ENCODE results near the gene ZNF341.
"Not testable (repeated sequence)": the region's sequence is repeated elsewhere in the genome, so short reads cannot be mapped to it uniquely, and the experiment has no call there.

ZNF341 gene

DNA sequence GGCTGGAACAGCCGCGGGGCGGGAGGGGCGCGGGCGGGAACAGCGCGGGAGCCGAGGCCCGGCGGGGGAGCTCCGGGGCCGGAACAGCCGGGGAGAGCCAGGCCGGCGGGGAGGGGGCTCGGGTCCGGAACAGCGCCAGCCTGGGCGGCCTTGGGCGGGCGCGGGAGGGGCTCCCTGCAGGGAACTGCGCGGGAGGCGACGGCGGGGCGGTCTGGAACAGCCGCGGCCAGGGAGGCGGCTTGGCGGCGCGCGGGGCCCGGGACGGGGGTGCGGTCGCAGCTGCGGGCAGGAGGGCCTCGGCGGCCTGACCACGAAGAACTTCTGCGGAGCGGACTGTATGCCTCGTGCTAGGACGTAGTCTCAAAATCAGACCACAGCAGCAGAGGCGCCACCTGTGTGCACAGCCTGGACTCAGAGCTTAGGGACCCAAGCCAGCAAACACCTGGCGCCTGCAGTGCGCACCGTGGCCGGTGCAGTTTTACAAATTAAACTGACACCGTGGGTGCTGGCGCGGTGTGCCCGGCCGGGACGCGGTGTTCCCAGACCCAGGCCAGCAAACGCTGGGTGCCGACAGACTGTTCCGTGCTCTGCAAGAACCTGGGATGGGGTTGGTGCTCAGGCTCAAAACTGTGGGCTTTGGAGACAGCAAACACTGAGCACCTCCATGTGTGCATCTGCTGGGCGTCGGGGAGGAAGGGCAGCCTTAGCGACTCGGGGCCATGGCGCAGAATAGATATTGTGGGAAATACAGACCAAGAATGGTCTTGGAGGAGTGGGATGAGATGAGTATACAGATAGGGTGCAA is 572 bp downstream of the ZNF341 start:
- peak; percentile 41 for DNase-seq

DNA sequence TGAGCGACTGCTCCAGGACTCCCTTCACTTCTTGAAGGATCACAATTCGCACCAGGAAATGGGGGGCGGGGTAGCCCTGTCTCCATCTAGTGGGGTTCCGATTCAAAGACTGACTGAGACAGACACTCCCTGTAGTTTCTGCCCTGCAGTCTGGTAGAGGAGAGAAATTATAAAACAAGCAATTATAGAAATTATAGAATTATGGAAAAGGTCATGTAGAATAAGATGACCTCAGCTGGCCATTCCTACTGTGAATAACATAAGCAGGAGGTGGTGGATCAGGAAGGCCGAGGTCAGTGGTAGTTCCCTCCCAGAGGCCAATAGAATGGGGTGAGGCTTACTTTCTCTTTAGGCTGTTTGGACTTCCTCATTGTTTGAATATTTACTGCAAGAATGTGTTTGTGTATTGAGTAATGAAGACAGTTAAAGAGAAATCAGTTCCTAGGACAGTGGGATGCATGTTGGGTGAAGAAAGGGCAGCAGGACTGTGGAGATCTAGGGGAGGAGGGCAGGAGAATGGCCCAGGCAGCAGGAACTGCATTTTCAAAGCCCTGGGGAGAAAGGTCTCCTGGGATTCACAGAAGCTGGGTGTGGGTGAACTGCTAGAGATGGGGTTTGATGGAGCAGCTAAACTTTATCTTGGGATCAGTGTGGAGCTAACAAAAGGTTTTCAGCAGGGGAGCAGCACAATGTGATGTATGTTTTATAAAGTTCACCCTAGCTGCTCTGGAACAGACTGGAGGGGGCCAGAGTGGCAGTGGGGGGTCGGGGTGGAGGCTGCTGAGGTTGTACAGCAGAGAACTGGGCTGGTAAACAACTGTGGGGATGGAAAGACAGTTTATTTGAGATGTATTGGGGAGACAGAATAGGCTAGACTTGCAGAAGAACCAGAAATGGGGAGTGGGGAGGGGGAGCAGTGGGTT is 2.1 kb downstream of the ZNF341 start:
- peak; percentile 17 for DNase-seq

DNA sequence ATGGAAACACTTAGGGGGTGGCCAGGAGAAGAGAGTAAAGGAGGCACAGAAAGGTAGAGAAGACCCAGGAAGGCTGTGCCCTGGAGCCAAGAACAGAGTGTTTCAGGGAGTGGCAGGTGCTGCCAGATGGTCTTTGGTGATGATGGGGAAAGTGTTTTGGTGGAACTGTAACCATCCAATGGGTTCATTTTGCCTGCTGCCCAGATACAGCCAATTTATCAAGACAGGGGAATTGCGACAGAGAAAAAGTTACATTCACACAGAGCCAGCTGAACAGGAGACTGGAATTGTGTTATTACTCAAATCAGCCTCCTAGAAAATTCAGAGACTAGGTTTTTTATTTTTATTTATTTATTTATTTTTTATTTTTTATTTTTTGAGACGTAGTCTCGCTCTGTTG is 5.2 kb downstream of the ZNF341 start:
- no peak for DNase-seq

DNA sequence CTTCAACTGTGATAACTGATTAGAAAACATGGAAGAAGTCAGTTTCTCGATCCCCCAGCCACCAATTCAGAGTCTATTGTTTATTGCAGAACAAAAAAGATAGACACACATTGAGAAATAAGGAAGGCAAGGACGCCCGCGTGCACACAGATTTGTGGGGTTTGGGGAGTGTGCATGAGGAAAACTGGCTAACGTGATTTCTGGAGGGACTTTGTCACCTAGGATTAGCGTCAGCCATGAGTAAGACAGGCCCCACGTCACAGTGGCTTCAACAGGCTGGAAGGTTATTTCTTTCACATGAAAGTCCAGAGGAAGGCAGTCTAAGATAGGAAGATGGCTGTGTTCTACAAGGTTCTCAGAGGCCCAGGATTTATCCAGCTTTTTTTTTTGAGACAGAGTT is 7.7 kb downstream of the ZNF341 start:
- no peak for DNase-seq

DNA sequence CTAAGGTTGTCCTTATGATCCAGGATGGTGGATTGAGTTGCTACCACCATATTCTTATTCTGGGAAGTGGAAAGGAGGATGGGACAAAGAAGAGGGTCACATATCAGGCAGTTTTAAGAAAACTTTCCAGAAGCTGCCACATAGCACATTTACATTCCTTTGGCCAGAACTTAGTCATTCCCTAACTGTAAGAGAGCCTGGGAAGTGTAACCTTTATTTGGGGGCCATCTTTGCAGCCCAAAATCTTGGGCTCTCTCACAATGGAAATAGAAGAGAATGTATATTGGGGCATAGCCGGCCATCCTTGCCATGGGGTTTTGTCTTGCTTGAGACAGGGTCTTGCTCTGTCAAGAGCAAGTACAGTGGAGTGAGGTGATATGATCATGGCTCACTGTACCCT is 8.4 kb downstream of the ZNF341 start:
- DNase-seq: no peak

DNA sequence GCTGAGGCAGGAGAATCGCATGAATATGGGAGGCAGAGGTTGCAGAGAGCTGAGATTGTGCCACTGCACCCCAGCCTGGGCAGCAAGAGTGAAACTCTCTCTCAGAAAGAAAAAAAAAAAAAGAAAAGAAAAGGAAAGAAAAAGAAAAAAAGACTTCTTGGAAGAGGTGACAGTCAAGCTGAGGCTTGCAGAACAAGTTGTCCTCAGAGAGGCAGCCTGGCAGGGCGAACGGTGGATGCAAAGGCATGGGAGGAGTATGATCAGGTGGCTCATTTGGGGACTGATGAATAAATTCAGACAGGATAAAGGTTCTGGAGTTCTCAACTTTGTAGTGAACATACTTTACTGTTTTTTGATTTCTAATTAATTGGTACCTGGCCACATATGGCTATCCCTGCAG is 12.4 kb downstream of the ZNF341 start:
- no peak for DNase-seq

DNA sequence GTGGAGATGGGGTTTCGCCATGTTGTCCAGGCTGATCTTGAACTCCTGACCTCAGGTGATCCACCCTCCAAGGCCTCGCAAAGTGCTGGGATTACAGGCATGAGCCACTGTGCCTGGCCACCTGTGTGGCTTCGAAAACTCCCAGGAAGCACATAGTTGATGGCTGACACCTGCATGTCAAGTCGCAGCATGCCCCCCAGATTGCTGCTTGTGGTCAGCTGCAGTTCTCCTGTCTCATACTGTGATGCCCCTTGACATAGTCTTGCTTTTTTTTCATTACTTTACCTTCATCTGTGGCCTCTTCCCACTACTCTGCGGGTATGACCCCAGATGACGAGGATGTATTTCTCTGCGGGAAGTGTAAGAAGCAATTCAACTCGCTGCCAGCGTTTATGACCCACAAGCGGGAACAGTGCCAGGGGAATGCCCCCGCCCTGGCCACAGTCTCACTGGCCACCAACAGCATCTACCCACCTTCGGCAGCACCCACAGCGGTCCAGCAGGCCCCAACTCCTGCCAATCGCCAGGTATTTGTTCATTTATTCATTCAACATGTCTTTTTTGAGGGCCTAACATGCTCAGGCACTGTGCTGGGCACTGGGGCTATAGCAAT is 13.1 kb downstream of the ZNF341 start:
- DNase-seq: no peak

DNA sequence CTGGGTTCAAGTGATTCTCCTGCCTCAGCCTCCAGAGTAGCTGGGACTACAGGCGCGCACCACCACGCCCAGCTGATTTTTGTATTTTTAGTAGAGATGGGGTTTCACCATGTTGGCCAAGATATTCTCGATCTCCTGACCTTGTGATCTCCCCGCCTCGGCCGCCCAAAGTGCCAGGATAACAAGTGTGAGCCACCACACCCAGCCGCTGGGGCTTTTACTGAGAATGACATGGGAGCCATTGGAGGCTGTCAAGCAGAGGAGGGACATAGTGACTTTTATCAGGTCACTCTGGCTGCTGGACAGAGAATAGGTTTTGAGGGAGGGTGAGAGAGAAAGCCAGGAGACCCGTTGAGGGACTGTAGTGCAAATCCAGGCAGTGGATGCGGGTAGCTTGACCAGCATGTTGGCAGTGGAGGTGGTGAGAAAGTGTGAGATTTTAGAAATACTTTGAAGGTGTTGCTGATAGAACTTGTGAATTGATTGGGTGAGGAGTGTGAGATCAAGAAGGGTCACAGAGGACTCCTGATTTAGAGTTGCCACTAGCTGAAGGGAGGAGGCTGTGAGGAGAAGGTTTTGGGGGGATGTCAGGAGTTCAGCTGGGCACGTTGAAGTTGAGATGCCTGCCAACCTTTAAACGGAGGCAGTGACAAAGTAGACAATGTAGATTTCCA is 14.7 kb downstream of the ZNF341 start:
- no peak for DNase-seq

DNA sequence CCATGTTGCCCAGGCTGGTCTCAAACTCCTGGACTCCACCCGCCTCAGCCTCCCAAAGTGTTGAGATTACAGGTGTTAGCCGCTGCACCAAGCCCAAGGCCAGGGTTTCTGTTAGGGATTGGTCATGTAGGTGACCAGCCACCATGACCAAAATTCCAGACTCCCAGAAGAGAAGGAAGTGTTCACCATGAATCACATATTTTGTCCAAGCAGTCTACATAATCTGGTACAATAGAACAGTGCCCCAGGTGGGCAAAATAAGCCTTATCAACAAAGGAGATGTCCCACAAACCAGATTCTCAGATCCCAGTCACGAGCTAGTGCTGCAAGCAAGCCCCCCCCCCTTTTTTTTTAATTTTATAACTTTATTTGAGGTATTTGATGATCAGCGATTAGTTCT is 20.0 kb downstream of the ZNF341 start:
- DNase-seq: no peak

DNA sequence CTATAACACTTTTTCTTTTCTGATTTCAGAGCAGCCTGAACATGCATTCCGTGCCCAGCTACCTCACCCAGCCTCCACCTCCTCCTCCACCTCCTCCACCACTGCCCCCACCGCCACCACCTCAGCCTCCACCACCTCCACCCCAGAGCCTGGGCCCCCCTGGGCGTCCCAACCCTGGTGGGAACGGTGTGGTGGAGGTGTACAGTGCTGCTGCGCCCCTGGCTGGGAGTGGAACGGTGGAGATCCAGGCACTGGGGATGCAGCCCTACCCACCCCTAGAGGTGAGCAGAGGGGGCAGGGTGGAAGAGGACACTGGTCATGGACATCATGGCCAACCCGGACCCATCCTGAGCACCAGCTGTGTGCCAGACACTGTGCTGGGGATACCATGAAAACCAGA is 21.3 kb downstream of the ZNF341 start:
- DNase-seq: no peak

DNA sequence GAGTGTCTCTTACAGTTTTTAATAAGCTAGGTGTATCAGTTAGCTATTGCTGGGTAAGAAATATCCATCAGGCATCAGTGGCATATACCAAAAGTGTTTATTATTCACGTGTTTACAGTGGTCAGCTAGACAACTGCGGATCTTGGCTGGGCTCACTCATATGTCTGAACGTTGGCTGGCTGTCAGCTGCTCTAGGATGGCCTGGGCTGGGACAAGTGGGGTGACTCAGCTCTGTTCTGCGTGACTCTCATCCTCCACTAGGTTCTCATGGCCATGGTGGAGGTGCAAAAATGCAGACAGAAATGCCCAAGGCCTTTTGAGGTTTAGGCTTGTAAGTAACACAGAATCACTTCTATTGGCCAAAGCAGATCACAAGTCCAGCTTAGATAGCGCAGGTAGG is 22.0 kb downstream of the ZNF341 start:
- DNase-seq: no peak

DNA sequence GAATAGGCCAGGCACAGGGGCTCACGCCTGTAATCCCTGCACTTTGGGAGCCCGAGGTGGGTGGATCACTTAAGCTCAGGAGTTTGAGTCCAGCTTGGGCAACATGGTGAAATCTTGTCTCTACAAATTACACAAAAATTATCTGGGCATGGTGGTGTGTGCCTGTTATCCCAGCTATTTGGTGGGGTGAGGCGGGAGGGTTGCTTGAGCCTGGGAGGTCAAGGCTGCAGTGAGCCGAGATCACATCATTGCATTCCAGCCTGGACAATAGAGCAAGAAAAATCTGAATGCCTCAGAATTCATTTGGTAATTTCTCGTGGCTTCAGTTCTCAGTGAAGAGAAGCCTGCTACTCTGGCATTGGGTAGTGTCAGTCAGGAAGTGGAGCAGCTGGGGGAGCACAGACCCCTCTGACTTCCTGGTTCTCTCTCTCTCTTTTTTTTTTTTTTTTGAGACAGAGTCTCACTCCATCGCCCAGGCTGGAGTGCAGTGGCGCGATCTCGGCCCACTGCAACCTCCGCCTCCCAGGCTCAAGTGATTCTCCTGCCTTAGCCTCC is 24.2 kb downstream of the ZNF341 start:
- not testable (repeated sequence) for DNase-seq

DNA sequence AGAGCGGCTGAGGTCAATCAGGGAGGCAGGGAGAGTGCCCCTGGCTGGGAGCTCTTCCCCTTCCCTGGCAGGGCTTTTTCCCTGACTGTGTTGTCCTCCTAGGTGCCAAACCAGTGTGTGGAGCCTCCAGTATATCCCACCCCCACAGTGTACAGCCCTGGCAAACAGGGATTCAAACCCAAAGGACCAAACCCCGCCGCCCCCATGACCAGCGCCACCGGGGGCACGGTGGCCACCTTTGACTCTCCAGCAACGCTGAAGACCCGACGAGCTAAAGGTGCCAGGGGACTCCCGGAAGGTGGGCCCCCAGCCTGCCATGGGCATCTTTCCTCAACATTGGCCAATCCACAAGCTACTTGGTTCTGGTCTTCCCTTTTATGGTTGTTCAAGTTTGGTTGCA is 25.2 kb downstream of the ZNF341 start:
- no peak for DNase-seq

DNA sequence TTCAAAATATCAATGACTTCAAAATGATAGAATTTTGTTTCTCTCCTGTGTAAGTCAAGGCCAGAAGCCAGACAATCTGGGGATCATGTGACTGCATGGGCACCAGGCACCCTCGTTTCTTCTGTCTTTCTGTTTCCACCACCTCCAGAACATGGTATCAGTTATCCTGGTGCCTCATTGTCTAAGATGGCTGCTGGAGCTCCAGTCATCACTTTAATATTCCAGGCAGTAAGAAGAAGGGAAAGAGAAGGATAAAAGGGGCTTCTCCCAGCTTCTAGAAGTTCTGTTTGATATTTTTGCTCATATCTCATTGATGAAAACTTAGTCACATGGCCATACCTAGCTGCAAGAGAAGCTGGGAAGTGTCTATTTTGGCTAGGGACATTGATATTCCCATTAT is 25.7 kb downstream of the ZNF341 start:
- no peak for DNase-seq

DNA sequence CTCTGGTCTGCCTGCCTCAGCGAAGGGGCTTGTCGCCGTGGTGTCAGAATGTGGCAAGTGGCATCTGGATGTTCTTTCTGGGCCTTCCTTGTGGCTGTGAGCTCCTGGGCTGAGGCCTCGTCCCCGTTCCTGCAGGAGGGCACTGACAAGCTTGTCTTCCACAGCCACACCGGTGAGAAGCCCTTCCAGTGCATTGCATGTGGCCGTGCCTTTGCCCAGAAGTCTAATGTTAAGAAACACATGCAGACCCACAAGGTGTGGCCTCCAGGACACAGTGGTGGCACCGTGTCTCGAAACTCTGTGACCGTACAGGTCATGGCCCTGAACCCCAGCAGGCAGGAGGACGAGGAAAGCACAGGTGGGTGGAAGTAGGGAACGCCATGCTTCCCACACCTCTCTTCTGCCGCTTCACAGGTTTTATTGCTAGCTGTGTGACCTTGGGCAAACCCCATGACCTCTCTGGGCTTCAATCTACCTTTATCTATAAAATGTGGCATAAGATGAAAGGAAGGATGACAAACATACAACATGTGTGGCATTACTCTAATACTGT is 30.0 kb downstream of the ZNF341 start:
- DNase-seq: no peak

DNA sequence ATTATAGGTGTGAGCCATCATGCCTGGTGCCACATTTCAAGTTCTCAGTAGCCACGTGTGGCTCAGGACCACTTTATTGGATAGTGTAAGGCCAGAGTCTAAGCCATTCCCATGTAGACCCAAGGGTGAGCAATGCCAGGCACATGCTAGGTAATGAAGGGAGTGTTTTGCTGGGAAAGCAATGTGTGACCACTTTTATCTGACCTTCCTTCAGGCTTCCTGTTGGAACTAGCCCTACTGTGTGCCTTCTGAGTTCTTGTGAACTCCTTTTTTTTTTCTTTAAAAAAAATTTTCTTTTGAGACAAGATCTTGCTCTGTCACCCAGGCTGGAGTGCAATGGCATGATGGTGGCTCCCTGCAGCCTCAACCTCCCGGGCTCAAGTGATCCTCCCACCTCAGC is 33.3 kb downstream of the ZNF341 start:
- no peak for DNase-seq

DNA sequence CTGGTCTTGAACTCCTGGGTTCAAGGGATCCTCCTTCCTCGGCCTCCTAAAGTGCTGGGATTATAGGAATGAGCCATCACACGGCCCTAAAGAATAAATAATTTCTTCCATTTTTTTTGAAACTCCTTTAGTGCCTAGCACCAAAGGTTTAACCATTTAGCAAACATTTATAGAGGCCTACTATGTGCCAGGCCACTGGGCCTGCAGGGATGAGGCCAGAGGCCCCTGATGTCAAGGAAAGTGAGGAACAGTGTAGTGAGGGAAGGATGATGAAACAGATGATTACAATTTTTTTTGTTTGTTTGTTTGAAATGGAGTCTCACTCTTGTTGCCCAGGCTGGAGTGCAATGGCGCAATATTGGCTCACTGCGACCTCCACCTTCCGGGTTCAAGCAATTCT is 33.8 kb downstream of the ZNF341 start:
- no peak for DNase-seq

DNA sequence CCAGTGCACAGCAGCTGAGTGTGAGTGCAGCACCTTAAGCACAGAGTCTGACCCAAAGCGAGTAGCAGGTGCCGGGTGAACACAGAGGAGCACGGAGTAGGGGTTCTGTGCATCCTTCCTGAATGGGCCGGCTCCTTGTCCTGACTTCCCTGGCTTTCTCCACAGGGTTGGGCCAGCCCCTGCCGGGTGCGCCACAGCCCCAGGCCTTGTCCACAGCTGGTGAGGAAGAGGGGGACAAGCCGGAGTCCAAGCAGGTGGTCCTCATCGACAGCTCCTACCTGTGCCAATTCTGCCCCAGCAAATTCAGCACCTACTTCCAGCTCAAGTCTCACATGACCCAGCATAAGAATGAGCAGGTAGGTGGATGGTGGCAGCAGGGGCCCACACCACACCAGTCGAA is 34.9 kb downstream of the ZNF341 start:
- no peak for DNase-seq

DNA sequence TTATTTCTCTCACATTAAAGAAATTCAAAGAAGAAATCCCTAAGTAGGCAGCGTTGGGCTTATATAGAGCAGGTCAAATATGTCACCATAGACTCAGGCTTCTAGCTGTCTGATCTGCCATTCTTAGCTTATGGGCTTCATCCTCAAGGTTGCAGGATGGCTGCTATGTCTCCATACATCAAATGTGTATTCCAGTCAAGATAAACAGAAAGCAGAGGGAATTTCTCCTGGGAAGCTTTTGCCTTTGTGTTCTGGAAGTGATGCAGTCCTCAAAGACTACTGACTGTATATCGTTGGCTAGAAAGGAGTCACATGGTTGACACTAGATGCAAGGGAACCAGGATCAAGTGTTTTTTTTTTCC is 36.0 kb downstream of the ZNF341 start:
- no peak for DNase-seq

DNA sequence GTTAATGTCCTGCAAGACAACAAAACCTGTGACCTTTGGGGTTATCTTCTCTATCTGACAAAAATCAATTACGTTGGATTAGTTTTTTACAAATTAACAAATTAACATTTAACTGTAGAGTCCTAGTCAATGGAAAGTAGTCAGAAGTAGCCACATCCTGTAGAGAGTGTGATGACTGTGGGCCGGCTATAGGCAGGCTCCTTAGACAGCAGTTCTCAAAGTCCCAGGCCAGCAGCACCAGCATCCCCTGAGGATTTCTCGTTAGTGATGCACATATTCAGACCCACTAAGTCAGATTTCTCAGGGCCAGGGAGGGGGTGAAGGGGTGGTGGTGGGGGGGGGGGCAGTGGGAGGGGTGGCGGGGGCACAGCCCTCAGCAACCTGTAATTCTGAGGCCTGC is 37.2 kb downstream of the ZNF341 start:
- DNase-seq: no peak

DNA sequence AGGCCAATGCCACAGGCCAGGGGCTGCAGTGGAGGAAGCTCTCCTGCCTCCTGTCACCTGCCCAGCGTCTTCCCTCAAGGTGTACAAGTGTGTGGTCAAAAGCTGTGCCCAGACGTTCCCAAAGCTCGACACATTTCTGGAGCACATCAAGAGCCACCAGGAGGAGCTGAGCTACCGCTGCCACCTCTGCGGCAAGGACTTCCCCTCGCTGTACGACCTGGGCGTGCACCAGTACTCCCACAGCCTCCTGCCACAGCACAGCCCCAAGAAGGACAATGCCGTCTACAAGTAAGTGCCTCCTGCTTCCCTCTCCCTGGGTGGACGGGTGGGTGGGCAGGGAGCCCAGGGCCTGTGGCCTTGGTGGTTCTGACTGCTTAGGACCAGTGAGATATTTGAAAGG is 38.2 kb downstream of the ZNF341 start:
- no peak for DNase-seq

DNA sequence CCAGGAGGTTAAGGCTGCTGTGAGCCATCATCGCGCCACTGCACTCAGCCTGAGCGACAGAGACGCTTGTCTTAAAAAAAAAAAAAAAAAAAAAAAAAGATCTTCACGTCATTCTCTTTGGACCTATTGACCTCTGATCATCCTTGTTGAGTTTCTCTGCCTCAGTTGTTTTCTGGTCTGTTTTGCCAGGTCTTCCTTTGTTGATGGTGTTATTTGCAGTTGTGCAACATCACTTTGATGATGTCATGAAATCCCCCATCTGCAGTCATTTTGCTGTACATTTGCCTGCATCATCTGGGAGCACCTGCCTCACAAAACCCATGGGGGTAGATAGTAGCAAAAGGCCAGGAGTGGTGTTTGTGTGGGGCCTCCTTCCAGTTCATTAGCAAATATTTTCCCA is 40.1 kb downstream of the ZNF341 start:
- no peak for DNase-seq

DNA sequence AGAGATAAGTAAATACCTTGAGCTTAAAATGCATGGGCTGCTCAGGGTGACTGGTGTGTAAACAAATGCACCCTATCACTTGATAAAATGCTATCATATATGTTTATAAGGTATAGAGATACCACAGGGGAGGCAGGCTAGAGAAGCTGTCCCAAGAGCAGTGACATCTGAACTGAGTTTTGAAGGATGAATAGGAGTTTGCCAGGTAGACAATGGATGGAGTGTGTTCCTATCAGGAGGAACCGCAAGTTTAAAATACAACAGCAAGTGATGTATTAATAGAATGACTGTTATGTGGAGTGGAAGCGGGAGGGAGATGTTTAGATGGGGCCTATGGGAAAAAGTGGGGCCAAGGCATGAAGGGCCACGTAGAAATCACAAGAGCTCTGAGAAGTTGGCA is 40.6 kb downstream of the ZNF341 start:
- DNase-seq: no peak

Measured in amniotic stem cell (primary cell).